CD4-positive, alpha-beta memory T cell (primary cell): ENCODE measurements around the gene RFFL. TPM values are rescaled to one million over a fixed set of nuclear protein-coding genes. Genes with fewer than 3 reads are reported as not detected.
"Not testable (repeated sequence)": the region's sequence is repeated elsewhere in the genome, so short reads cannot be mapped to it uniquely, and the experiment has no call there.

ENCODE experiments used
- CTCF ChIA-PET: fragments of 350-600 bp; sonication (Branson Sonifier 250); formaldehyde crosslinking; loops from one replicate; lab custom pipeline; 2021; ENCODE audit warnings: inconsistent platforms; ENCODE audit not compliant: partially characterized antibody; lab: Charles Lee
- POLR2A ChIA-PET: fragments of 350-600 bp; sonication (Branson Sonifier 250); formaldehyde crosslinking; loops from one replicate; lab custom pipeline; 2021; ENCODE audit not compliant: partially characterized antibody; lab: Charles Lee
- DNase-seq, 5 donors: peaks; one replicate each; pipeline versions ENCODE4 v3.0.0 to v3.0.0-alpha.2; 2020 to 2022; ENCODE audit warnings: mixed read lengths in 1 of 5
- H3K27ac ChIP-seq: one replicate; pipeline ENCODE4 v1.7.0; 2013; ENCODE audit warnings: low read depth, low read length
- H3K27me3 ChIP-seq: 2 replicates; pipeline ENCODE4 v1.7.0; 2013; ENCODE audit warnings: mild to moderate bottlenecking, low read length, moderate library complexity; ENCODE audit not compliant: insufficient read depth
- H3K36me3 ChIP-seq: 2 replicates; pipeline ENCODE4 v1.7.0; 2013; ENCODE audit warnings: mild to moderate bottlenecking, low read length, moderate library complexity; ENCODE audit not compliant: insufficient read depth
- H3K4me1 ChIP-seq: 2 replicates; pipeline ENCODE4 v1.7.0; 2013; ENCODE audit warnings: mild to moderate bottlenecking, low read length, moderate library complexity; ENCODE audit not compliant: insufficient read depth
- H3K4me3 ChIP-seq, 2 donors: one replicate each; pipeline ENCODE4 v1.7.0; 2013; ENCODE audit warnings: low read length in 2 of 2, mild to moderate bottlenecking in 1 of 2
- H3K9me3 ChIP-seq, 2 donors: one replicate each; pipeline ENCODE4 v1.7.0; 2013; ENCODE audit warnings: low read length in 2 of 2, control low read depth in 1 of 2; ENCODE audit not compliant: control insufficient read depth in 1 of 2
- H3K27ac Mint-ChIP-seq, 7 donors: one replicate each; pipeline ENCODE4 v1.8.0; 2020 to 2021; ENCODE audit warnings: mixed read lengths in 7 of 7, mild to moderate bottlenecking in 6 of 7, inconsistent platforms in 3 of 7, moderate library complexity in 3 of 7
- H3K27me3 Mint-ChIP-seq, 2 donors: one replicate each; pipeline ENCODE4 v1.8.0; 2020 to 2021; ENCODE audit warnings: mixed read lengths in 2 of 2
- H3K36me3 Mint-ChIP-seq, 2 donors: one replicate each; pipeline ENCODE4 v1.8.0; 2020 to 2021; ENCODE audit warnings: mixed read lengths in 2 of 2, inconsistent platforms in 1 of 2, mild to moderate bottlenecking in 1 of 2
- H3K4me1 Mint-ChIP-seq, 4 donors: one replicate each; pipeline ENCODE4 v1.8.0; 2020 to 2021; ENCODE audit warnings: mixed read lengths in 4 of 4, mild to moderate bottlenecking in 1 of 4
- H3K4me3 Mint-ChIP-seq, 8 donors: one replicate each; pipeline ENCODE4 v1.8.0; 2020 to 2021; ENCODE audit warnings: mixed read lengths in 8 of 8, mild to moderate bottlenecking in 7 of 8, moderate library complexity in 6 of 8, inconsistent platforms in 3 of 8
- H3K9me3 Mint-ChIP-seq, 8 donors: one replicate each; pipeline ENCODE4 v1.8.0; 2020 to 2021; ENCODE audit warnings: mixed read lengths in 8 of 8, mild to moderate bottlenecking in 5 of 8, inconsistent platforms in 3 of 8, moderate library complexity in 1 of 8
- intact Hi-C: fragments of 100-400 bp; cut with micrococcal nuclease; formaldehyde crosslinking; loops from one replicate; pipeline ENCODE4 v1.15.1; 2023
- polyA plus RNA-seq, 2 donors: library from polyadenylated mRNA; unstranded; fragments of 300-500 nt; fragmentation: Illumina TruSeq; gene quantifications; one replicate each; pipeline ENCODE4 v1.2.3, GENCODE V29; 2021
- total RNA-seq, 2 experiments: library from RNA; stranded (reverse); gene quantifications; one replicate each; pipeline ENCODE4 v1.2.3, GENCODE V29; 2021

RFFL gene
- 10 to 100 TPM; 72.1 to 82.3 TPM for total RNA-seq
- 10 to 100 TPM; 48.3 to 51.0 TPM for polyA plus RNA-seq

- Histone ChIP-seq H3K36me3 (no peaks in the 10 kb centered on the region), H3K27me3 (no peaks in the 10 kb centered on the region), H3K4me3 (peak within 1 kb of the TSS in 1 of 2 donors; percentile 0), H3K27ac (peak within 1 kb of the TSS; percentile 62), H3K9me3 (no peaks in the 10 kb centered on the region), H3K4me1 (peaks cover 55% of the 10 kb centered on the region)
- POLR2A ChIA-PET, result interaction anchor here (0.5 to 7.4 kb wide), 31 partner anchors 9 to 741 kb away, joined by 3 to 179 read pairs (median 5); partner anchors contain the start of genes CCT6B, SLFN12L and ZNF830
- DNase-seq, result peak; percentile 82 to 97 (median 85)
- H3K27ac Mint-ChIP-seq, result peak within 1 kb of the TSS; percentile 92 to 96 (median 94)
- peaks cover 43 to 77% (median 57%) of the 10 kb centered on the region in 4 donors for H3K4me1 Mint-ChIP-seq
- intact Hi-C loops, result loop anchor here (1.0 to 2.0 kb wide), 9 partner anchors 10 to 102 kb away; partner anchors contain the start of genes CCT6B, LIG3, RAD51D and ZNF830
- peaks cover 27 to 29% of the 10 kb centered on the region in 2 donors for H3K36me3 Mint-ChIP-seq
- no peaks in the 10 kb centered on the region for H3K27me3 Mint-ChIP-seq
- no peaks in the 10 kb centered on the region for H3K9me3 Mint-ChIP-seq
- peak within 1 kb of the TSS; percentile 71 to 88 (median 82) for H3K4me3 Mint-ChIP-seq
- CTCF ChIA-PET, result interaction anchor here (0.6 to 4.5 kb wide), 40 partner anchors 10 to 700 kb away, joined by 3 to 115 read pairs (median 7); partner anchors contain the start of genes NLE1 and RAD51D
Measured at GRCh38 chr17:35063514-35064223, at the start of gene RFFL. Gene RFFL (minus strand): TSS chr17:35063707. CDS start chr17:35026553, 37,154 bp downstream.

- POLR2A ChIA-PET, H3K9me3 ChIP-seq, DNase-seq, H3K4me3 ChIP-seq, H3K4me1 ChIP-seq, H3K27ac Mint-ChIP-seq, H3K27me3 Mint-ChIP-seq, intact Hi-C loops, H3K9me3 Mint-ChIP-seq, H3K27me3 ChIP-seq, H3K27ac ChIP-seq, H3K4me3 Mint-ChIP-seq: not testable (repeated sequence)
- CTCF ChIA-PET, result interaction anchor here (0.7 kb wide), 1 partner anchor 9 kb away, joined by 3 read pairs; no protein-coding TSS in a partner anchor
- peaks cover 15% of the 10 kb centered on the region for H3K36me3 ChIP-seq
- peaks cover 6 to 16% (median 14%) of the 10 kb centered on the region in 4 donors for H3K4me1 Mint-ChIP-seq
- peaks cover 26 to 27% of the 10 kb centered on the region in 2 donors for H3K36me3 Mint-ChIP-seq
Measured at GRCh38 chr17:35110791-35111190, 47.3 kb upstream of the RFFL start.

- intact Hi-C loops, result no loop called here
- peak overlapping the region in 1 of 7 donors; percentile 27 for H3K27ac Mint-ChIP-seq
- H3K27me3 Mint-ChIP-seq, result no peaks in the 10 kb centered on the region
- no peaks in the 10 kb centered on the region for H3K4me1 ChIP-seq
- peaks cover 30 to 52% of the 10 kb centered on the region in 2 donors for H3K36me3 Mint-ChIP-seq
- POLR2A ChIA-PET, result interaction anchor here (1.3 kb wide), 1 partner anchor 15 kb away, joined by 3 read pairs; no protein-coding TSS in a partner anchor
- no peak overlapping the region for H3K4me3 ChIP-seq
- no peaks in the 10 kb centered on the region for H3K27me3 ChIP-seq
- peaks cover 0 to 3% (median 0%) of the 10 kb centered on the region in 8 donors for H3K9me3 Mint-ChIP-seq
- H3K36me3 ChIP-seq, result peaks cover 30% of the 10 kb centered on the region
- CTCF ChIA-PET, result interaction anchor here (1.1 kb wide), 2 partner anchors 14 to 15 kb away, joined by 4 to 6 read pairs; no protein-coding TSS in a partner anchor
- DNase-seq, result no peak
- H3K4me1 Mint-ChIP-seq, result peaks cover 2 to 5% (median 5%) of the 10 kb centered on the region in 4 donors
- no peak overlapping the region for H3K27ac ChIP-seq
- no peak overlapping the region for H3K4me3 Mint-ChIP-seq
- H3K9me3 ChIP-seq, result no peaks in the 10 kb centered on the region
Measured at GRCh38 chr17:35104844-35105450, 41.4 kb upstream of the RFFL start.

- Mint-ChIP-seq H3K27me3 (no peaks in the 10 kb centered on the region), H3K9me3 (peaks cover 0 to 3% (median 0%) of the 10 kb centered on the region in 8 donors), H3K4me1 (peaks cover 0 to 5% (median 4%) of the 10 kb centered on the region in 4 donors), H3K27ac (no peak overlapping the region), H3K4me3 (no peak overlapping the region), H3K36me3 (peaks cover 35 to 62% of the 10 kb centered on the region in 2 donors)
- POLR2A ChIA-PET, result interaction anchor here (0.9 kb wide), 1 partner anchor 9 kb away, joined by 3 read pairs; no protein-coding TSS in a partner anchor
- CTCF ChIA-PET, result interaction anchor here (1.3 to 2.5 kb wide), 2 partner anchors 10 to 16 kb away, joined by 3 to 12 read pairs; partner anchors contain the start of gene RAD51D
- H3K4me1 ChIP-seq, result no peaks in the 10 kb centered on the region
- no peak overlapping the region for H3K27ac ChIP-seq
- no peak for DNase-seq
- H3K36me3 ChIP-seq, result peaks cover 30% of the 10 kb centered on the region
- H3K4me3 ChIP-seq, result no peak overlapping the region
- H3K9me3 ChIP-seq, result no peaks in the 10 kb centered on the region
- H3K27me3 ChIP-seq, result no peaks in the 10 kb centered on the region
- intact Hi-C loops, result no loop called here
Measured at GRCh38 chr17:35103271-35103670, 39.8 kb upstream of the RFFL start.

- no peak overlapping the region for H3K27ac Mint-ChIP-seq
- no peaks in the 10 kb centered on the region for H3K4me1 ChIP-seq
- ChIA-PET CTCF (interaction anchor here (0.6 to 2.5 kb wide), 2 partner anchors 17 to 844 kb away, joined by 3 to 12 read pairs; partner anchors contain the start of gene RAD51D), POLR2A (no interaction called here)
- H3K4me3 Mint-ChIP-seq, result no peak overlapping the region
- H3K4me1 Mint-ChIP-seq, result peaks cover 0 to 6% (median 2%) of the 10 kb centered on the region in 4 donors
- intact Hi-C loops, result no loop called here
- H3K36me3 Mint-ChIP-seq, result peaks cover 35 to 57% of the 10 kb centered on the region in 2 donors
- no peaks in the 10 kb centered on the region for H3K9me3 ChIP-seq
- no peaks in the 10 kb centered on the region for H3K27me3 ChIP-seq
- no peaks in the 10 kb centered on the region for H3K27me3 Mint-ChIP-seq
- no peak for DNase-seq
- H3K36me3 ChIP-seq, result peaks cover 25% of the 10 kb centered on the region
- H3K4me3 ChIP-seq, result no peak overlapping the region
- H3K27ac ChIP-seq, result no peak overlapping the region
- peaks cover 0 to 3% (median 0%) of the 10 kb centered on the region in 8 donors for H3K9me3 Mint-ChIP-seq
Measured at GRCh38 chr17:35101725-35102124, 38.2 kb upstream of the RFFL start.

- intact Hi-C loops, result no loop called here
- Mint-ChIP-seq H3K4me3 (no peak overlapping the region), H3K9me3 (no peaks in the 10 kb centered on the region), H3K27me3 (no peaks in the 10 kb centered on the region), H3K4me1 (peaks cover 4 to 8% (median 6%) of the 10 kb centered on the region in 4 donors), H3K36me3 (peaks cover 28 to 50% of the 10 kb centered on the region in 2 donors), H3K27ac (peak overlapping the region in 1 of 7 donors; percentile 22)
- no peak for DNase-seq
- Histone ChIP-seq H3K9me3 (no peaks in the 10 kb centered on the region), H3K36me3 (peaks cover 18% of the 10 kb centered on the region), H3K4me3 (no peak overlapping the region), H3K4me1 (peaks cover 5% of the 10 kb centered on the region), H3K27ac (no peak overlapping the region), H3K27me3 (no peaks in the 10 kb centered on the region)
- ChIA-PET CTCF (interaction anchor here (1.2 to 2.5 kb wide), 2 partner anchors 18 to 639 kb away, joined by 3 to 12 read pairs; partner anchors contain the start of gene RAD51D), POLR2A (no interaction called here)
Measured at GRCh38 chr17:35101036-35101435, 37.5 kb upstream of the RFFL start.
